Inflammatory macrophage treated with lipopolysaccharide for 1 hour (primary cell): ENCODE results near the gene SOX30.

Experiments
- DNase-seq, 2 donors: peaks; one replicate each; pipeline ENCODE4 v3.0.0-alpha.2; 2020 to 2022

Gene SOX30

DNA sequence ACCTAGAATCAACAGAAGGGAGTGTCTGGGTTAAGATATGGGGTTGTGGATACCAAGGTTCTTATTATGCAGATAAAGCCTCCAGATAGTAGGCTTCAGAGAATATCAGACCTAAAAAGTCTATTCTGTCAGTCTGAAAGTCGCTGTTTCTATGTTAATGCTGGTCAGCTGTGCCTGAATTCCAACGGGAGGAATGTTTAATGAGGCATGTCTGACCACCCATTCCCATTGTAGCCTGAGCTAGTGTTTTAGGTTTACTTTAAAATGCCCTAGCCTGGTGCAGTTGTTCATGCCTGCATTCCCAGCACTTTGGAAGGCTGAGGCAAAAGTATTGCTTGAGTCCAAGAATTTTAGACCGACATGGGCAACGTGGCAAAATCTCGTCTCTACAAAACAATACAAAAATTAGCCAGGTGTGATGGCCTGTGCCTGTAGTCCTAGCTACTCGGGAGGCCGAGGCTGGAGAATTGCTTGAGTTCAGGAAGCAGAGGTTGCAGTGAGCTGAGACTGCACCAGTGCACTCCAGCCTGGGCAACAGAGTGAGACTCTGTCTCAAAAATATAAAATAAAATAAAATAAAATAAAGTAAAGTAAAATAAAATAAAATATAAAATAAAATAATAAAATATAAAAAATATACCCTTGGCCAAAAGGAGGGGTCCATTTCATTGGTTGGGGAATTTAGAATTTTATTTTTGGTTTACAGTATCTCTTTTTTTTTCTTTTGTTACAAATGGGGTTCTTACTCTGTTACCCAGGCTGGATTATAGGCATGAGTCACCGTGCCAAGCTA is 7.8 kb upstream of the SOX30 start:
- no peak for DNase-seq

DNA sequence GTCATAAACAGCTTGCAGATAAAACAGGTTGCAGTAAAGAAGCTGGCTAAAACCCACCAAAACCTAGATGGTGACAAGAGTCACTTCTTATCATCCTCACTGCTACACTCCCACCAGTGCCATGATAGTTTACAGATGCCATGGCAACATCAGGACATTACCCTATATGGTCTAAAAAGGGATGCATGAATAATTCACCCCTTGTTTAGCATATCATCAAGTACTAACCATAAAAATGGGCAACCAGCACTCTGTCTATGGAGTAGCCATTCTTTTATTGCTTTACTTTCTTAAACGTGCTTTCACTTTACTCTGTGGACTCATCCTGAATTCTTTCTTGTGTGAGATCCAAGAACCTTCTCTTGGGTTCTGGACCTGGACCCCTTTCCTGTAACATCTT is 6.7 kb upstream of the SOX30 start:
- no peak for DNase-seq

DNA sequence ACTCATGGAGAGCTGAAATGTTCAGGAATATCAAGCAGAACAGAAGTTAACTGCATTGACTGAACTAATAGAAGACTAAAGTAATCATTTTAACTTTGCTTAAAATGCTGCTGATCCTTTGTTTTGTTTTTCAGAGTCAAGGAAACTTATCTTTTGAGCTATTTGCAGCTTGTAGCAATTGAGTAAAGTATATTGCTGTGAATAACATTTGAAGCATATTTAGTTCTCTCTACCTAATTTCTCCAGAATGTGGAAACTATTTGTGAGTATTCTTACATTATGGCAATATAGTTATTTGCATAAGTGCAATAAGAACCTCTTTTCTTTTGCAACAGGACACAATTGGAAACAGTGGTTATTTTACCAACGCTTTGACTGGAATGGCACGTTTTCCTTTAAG is 5.3 kb upstream of the SOX30 start:
- DNase-seq: no peak

DNA sequence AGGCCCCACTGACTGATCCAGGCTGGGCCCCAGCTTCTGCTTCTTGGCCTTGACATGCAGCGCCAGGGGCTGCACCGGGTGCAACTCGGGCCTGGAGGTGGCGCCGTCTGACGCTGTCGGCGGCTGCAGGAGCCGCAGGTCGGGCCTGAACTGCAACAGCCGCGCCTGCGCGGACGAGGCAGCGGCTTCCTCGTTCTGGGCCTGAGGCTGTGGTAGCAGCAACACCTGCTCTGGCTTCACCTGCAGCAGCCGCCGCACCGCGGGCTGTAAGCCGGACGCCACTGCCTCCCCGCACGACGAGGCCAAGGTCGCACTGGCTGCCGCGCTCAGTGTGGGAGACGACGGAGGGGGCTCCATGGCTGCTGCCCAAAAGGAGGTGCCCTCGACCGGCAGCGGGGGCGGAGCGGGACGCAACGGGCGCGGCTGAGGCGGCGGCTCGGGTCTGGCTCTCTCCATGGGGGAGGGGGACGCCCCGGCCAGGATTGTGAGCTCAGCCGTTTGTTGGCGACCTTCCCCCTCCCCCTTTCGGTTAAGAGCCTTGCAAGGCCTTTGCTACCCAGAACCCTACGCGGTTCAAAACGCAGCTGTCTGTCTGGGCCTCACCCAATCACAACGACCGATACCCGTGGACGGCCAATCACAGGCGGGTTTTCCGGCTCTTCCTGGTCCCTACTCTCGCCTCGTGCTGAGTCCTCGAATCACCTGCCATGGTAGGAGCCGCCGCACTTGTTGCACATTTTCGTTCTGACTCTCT is 438 bp downstream of the SOX30 start:
- DNase-seq: peak; percentile 63 to 64

DNA sequence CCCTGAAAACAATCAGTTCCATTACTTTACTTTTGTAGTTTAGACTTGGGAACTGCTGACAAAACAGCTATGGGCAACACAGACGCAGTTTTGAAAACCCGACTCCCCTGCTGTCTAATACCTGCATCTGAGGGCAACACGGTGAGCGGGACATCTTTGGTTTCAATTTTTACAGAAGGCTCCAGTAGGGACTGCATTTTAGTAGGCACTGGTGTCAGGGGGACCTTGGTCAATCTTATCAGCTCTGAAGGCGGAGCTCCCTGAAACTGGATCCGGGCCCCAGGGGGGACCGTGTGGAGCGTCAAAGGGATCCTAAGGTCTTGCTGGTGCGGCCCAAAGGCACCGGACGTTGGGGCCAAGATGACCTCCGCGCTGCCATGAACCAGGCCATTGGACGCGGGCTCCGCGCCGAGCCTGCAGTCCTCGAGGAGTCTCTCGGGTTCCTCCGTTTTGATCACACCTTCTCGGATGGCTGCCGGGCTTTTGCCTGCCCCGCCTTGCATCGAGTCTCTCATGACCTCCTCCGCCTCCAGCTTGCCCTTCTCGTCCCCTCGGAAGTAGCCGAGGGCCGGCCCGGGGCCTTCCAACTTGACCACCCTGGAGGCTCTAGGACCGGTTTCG is 1.1 kb downstream of the SOX30 start:
- no peak for DNase-seq

DNA sequence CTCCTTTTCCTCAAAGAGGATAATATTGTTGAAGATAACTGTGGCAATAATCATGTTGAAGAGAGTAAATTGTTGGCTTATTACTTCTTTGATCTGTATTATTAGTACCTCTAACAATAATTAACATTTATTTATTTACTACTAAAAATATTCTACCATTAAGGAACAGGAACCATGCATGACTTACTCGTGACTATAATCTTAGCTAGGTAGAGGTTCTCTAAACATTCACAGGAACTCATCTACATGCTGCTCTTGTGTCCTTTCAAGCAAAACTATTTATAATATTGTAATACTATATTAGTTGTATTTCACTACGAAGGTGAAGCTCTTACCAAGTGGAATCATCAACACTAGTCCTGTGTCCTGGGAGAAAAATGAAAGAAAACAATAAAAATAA is 3.1 kb downstream of the SOX30 start:
- no peak for DNase-seq

DNA sequence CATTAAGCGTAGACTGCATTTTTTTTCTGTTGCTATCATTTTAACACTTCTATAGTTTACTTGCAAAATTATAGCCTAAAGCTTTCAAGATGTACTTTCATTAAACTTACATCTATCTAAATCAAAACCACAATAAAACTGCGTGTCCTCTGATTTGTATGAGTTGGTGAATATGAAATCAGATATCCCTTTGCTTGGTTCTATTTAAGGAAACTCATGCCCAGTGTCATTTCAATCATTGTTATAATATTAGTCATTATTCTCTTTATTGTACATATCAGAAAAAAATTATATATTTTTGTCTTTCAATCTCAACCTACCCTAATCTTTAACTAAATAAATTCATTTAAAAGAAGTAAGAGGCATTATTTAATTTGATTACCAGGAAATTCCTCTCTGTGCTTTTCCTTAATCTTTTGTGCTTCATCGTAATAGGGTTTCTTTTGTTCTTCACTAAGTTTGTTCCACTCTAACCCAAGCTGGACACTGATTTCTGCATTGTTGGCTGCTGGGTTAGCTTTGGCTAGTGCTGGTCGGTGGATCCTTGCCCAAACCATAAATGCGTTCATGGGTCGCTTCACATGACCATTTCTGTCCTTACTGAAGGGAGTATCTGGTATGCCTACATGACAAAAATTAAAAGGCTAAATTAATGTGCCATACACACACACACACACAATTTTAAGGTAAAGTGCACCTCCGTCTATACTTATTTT is 3.8 kb downstream of the SOX30 start:
- DNase-seq: no peak

DNA sequence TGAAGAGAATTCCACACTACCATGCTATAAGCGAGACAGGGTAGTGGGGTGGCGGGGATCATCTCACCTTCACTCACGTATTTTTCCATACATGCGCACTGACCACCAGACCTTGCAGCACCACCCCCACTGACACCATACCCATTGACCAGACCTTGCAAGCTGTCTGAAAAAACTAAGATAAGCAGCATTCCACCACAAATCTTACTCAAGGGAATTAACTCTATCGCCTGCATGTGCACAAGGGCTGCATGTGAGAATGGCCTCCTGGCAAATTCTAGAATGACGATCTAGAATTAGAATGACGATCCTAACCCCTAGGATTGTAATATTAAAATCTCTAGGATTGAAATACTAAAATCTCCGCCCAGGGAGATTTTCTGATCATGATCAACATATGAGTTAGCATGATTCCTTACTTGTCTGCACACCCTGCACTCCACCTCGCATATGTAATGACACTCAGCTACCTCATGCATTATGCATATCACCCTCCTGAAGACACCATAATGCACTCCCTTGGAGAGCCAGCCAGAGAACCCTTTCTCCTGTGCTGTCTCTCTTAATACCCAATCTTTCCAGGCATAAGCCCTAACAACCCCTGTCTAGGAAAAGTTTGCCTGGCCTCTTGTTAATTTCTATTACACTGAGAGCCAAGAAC is 11.7 kb downstream of the SOX30 start:
- DNase-seq: no peak

DNA sequence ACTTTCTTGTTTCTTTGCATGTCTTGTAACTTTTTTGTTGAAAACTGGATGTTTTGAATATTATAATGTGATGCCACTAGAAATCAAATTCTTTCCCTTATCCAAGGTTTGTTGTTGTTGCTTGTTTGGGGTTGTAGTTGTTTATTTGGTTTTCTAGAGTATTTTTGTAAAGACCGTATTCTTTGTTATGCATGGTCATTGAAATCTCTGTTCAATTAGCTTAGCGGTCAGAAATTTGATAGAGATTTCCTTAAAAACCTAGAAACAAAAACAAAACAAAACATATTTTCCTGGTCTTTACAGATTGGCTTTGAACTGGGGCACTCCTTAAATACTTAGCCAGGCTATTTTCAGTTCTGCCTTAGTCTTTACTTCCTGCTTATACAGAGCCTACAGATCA is 21.9 kb downstream of the SOX30 start:
- DNase-seq: no peak

DNA sequence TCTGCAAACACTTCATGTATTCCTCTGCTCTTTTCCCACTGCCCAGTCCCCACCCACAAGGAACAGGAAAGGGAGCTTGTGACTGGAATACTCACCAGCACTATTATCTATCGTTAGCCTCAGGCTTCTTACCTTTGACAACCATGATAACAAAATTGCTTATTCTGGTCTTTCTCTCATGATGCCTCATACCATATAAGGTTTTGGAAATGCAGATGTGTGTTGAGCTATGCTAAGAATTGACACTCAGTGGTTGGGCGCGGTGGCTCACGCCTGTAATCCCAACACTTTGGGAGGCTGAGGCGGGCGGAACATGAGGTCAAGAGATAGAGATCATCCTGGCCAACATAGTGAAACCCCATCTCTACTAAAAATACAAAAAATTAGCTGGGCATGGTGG is 25.4 kb downstream of the SOX30 start:
- no peak for DNase-seq

DNA sequence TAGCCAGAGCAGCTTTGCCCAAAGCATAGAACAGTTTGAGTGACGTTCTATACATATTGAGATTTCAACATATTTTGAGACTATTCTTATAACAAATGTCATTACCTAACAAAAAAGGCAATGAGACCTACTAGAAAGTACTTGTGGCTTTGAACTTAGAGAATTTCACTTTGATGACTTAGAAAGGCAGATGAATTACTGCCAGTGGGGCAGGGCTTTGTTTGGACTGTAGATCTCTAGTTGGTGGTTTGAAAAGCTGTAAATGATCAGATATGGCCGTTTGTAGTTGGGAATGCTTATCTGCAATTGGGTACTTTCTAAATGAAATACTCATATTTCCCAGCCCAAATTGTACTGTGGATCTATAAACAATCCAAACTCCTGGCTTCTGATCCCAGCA is 28.1 kb downstream of the SOX30 start:
- DNase-seq: no peak

DNA sequence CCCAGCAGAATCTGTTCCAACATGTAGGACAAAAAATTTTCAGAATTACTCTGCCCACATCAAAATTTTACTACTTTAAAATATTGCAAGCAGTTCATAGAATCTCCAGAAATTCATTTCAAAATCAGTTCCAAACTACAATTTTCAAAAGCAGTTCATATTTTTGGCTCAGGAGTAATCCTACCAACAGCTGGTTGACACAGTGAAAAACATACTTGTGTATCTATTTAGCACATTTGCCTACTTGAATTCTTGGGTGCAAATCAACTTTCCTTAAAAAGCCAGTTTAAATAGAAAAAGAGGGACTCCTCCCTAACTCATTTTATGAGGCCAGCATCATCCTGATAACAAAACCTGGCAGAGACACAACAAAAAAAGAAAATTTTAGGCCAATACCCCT is 31.5 kb downstream of the SOX30 start:
- no peak for DNase-seq

DNA sequence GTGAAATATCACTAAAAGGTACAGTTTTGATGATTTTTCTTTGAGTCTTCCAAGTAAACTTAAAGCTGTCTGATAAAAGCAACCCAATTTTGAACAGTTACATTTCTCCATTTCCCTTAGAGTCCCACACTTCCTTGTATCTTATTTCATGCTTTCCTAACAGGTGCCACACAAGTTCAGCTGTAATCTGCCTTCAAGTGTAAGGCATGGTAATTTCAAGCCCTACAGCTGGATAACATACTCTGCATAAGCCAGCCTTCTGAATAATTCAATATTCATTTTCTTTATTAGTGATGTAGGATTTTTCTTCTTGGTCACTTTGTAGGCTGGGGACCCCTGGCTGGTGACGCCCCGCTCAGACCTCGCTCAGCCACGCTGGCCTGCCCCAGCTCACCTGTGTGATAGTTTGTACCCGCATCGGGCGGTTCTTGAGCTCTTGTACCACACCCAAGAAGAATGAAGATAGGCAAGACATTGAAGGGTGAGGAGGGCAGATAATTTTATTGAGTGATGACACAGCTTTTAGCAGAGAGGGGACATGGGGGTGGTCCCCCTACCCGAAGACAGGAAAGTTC is 34.0 kb downstream of the SOX30 start:
- DNase-seq: no peak

DNA sequence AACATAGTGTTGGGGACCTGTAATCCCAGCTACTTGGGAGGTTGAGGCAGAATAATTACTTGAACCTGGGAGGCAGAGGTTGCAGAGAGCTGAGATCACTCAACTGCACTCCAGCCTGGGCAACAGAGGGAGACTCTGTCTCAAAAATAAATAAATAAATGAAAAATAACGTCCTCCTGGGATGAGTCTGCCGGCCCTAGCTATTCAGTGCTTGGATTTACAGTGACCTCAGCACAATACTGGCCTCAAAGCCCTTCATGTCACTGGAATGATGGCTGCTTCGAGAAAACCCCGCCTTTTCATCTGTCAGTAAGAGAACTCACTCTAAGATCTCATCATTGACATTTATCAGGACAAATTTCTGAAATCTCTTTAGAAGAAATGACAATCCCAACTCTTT is 35.5 kb downstream of the SOX30 start:
- no peak for DNase-seq

DNA sequence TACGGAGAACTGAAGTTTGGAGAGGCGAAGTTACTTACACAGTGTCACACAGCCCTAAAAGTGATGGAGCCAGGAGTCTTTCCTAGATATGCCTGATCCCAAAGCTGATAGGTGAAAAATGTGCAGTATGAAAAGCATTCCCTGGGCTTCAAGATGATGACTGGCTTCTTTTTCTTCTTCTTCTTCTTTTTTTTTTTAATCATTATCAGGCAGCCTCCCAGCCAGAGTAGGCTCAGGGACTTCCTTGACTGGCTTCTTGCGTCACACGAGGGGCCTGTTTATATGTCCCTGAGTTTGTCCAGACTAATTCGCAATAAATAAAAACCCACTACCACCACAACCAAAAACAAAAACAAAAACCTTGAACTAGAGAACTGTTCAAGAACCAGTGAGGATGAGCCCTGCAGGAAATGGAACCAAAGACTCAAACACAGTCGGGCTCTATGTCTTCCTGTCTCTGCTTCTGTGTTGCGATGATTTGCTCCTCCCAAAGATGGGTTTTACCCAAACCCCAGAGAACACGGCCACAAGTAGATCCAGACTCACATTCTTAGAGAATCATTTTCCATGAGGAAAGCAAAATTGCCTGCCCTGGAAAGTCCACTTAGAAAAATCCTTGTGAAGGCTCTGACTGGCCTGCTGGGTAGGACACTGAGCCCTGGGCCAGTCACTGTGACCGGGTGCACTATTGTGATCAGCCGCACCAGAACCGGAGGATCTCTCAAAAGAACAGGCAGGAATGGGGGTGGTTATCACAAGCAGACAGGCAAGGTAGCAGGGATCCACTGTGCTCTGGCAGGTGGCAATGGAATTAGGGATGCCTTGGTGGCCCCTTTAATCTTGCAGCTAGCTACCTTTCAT is 38.6 kb downstream of the SOX30 start:
- peak; percentile 49 to 56 for DNase-seq

DNA sequence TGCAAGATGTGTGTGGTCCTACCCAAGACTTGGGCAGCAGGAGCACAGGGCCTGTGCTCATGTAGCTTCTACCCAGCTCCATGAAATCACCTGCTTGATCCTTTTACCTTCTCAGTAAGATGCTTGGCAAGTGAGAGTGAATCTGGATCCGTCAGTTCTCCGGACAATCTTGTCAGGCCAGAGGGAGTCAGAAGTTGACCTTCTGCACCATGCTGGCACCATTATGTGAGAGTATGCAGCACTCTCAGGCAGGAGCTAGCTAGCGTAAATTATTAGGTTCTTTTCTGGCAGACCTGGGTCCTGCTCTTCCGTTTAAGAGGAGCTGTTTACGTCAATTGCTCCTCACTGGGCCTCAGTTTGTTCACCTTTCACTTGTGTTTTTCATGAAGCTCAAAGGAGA is 39.7 kb downstream of the SOX30 start:
- no peak for DNase-seq

DNA sequence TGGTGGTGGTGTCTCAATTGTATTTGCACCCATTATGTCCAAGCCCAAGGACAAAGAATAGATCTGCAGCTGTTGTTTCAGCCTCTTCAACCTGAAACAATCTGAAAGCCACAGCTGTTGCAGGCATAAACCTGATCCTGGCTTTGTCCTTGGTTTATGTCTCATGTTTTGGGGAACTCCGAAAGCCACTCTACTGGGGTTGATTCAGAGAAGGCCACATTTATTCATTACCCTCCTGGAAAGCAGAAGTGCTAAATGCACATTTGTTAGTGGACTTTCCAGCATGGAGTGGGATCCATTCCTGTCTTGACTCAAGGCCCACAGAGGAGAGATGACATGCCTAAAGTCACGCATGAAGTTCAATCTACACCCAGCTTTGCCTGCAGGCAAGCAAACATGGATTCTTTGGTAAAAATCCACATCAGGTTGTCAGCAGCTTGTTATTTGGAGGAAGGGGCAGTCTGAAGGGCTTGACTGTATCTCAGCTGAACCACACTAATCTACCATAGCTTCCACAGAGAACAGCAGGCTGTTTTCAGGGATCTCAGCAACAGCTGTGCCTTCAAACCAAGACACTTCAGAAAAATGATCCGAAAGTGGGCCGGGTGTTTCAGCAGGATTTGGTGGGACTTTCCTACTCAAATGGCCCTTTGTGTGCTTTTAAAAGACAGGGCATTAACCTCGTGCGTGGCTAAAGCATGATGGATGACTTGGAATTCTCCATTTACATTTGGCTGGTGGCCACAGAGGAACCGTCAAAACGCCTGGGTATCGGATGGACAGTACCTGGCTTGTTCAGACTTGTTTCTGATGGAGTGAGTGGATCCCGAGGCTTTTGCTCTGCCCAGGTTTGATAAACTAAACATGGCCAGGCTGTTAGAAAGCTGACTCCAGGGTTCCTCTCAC is 40.4 kb downstream of the SOX30 start:
- peak; percentile 89 to 92 for DNase-seq

DNA sequence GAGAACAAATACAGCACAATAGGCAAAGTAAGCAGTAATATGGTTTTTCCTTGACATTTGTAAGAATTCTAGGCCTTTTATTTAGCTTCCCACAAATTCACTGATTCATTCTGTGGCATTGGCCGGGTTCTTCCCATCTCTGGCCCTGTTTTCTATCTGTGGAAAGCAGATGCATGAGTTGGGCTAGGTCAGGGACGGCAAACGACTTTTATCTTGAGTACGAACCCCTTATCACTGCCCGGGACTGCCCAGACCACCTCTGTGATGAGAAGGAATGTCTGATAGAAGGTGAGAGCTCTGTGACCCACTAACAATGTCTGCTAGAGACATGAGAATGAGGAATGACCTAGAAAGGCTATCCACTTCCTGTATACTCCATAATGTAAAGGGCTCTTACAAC is 41.2 kb downstream of the SOX30 start:
- no peak for DNase-seq

DNA sequence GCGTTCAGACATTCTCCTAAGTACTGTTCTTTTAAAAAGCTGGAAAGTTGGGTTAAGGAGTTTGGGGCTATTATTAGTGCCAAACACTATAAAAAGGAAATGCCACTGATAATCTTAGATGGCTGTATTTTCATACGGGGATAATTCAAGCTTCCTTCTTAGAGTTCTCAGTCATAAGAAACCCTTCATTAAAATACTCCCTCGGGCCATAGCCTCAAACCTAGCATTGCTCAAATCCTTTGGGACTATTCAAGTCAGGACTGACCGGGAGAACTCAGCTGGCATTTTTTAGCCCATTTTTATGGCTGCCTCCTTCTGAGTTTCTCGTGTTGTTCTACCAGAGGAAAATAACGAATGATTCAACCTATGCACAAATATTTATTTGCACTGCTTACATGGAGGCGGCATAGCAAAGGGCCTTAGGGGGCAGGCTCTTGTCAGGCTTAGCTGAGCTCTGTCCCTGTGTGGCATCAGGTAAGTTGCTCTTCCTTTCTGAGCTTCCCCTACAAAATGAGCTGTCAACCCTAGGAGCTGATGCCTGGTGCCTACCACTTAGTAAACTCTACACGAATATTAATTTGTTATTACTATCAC is 43.2 kb downstream of the SOX30 start:
- no peak for DNase-seq
